HEK293 (cell line): Measurements from ENCODE around the gene MAGI2.

Experiments used
- CTCF ChIA-PET: fragments of 350-600 bp; formaldehyde crosslinking; extraction: SDS; loops from one replicate; lab custom pipeline; 2021; ENCODE audit warnings: antibody characterized with exemption; lab: Yijun Ruan, JAX
- POLR2A ChIA-PET: fragments of 300-600 bp; formaldehyde crosslinking; extraction: SDS; loops from one replicate; lab custom pipeline; 2020; ENCODE audit warnings: antibody characterized with exemption, inconsistent platforms; lab: Yijun Ruan, JAX
- H3K27ac ChIP-seq: fragments of 200-500 bp; sonication (Bioruptor generic); 2 replicates; pipeline ENCODE4 v1.5.1; 2014; ENCODE audit warnings: low read depth, low read length, control low read depth, inconsistent platforms; ENCODE audit errors: extremely low read depth
- H3K36me3 ChIP-seq, 2 experiments: fragments of 200-500 bp in 1 of 2; sonication (Bioruptor generic) in 1 of 2; 1 replicate in 1 of 2; 2 replicates in 1 of 2; pipeline ENCODE4 v1.5.1; 2014 to 2017; ENCODE audit warnings: inconsistent platforms in 2 of 2, low read length in 2 of 2; ENCODE audit not compliant: control insufficient read depth in 2 of 2, insufficient read depth in 1 of 2
- H3K4me1 ChIP-seq: fragments of 200-500 bp; sonication (Bioruptor generic); 2 replicates; pipeline ENCODE4 v1.5.1; 2014; ENCODE audit warnings: mild to moderate bottlenecking, low read length, inconsistent platforms; ENCODE audit not compliant: control insufficient read depth, insufficient read depth
- H3K4me3 ChIP-seq: 2 replicates; pipeline ENCODE4 v1.5.1; 2011; ENCODE audit warnings: low read depth, mild to moderate bottlenecking, control low read depth, low read length, moderate library complexity
- H3K9me3 ChIP-seq: fragments of 200-500 bp; sonication (Bioruptor generic); 2 replicates; pipeline ENCODE4 v1.5.1; 2014; ENCODE audit warnings: low read depth, low read length, inconsistent platforms; ENCODE audit not compliant: control insufficient read depth, insufficient read depth
- GLIS1 ChIP-seq: fragments of 450-650 bp; formaldehyde crosslinking; IDR thresholded peaks from 2 replicates; pipeline ENCODE4 v1.5.1; 2016; ENCODE audit warnings: missing biosample characterization, missing genetic modification characterization
- OVOL3 ChIP-seq: fragments of 450-650 bp; formaldehyde crosslinking; IDR thresholded peaks from 2 replicates; pipeline ENCODE4 v1.5.1; 2016; ENCODE audit warnings: missing biosample characterization, missing genetic modification characterization
- PATZ1 ChIP-seq: fragments of 450-650 bp; formaldehyde crosslinking; IDR thresholded peaks from 2 replicates; pipeline ENCODE4 v1.5.1; 2016; ENCODE audit warnings: missing biosample characterization, missing genetic modification characterization
- PRDM1 ChIP-seq: fragments of 450-650 bp; formaldehyde crosslinking; IDR thresholded peaks from 2 replicates; pipeline ENCODE4; 2016; ENCODE audit warnings: missing biosample characterization, missing genetic modification characterization
- RBAK ChIP-seq: fragments of 450-650 bp; formaldehyde crosslinking; IDR thresholded peaks from 2 replicates; pipeline ENCODE4 v1.5.1; 2016; ENCODE audit warnings: missing biosample characterization, missing genetic modification characterization
- SALL2 ChIP-seq: fragments of 450-650 bp; formaldehyde crosslinking; IDR thresholded peaks from 2 replicates; pipeline ENCODE4 v1.5.0; 2017; ENCODE audit warnings: missing biosample characterization, mild to moderate bottlenecking, missing genetic modification characterization, borderline replicate concordance
- SETDB1 ChIP-seq: IDR thresholded peaks from one replicate; pipeline ENCODE4 v1.6.1; 2017; ENCODE audit warnings: mild to moderate bottlenecking, low read length, moderate library complexity, mixed read lengths; ENCODE audit not compliant: insufficient read length
- ZBTB11 ChIP-seq: fragments of 450-650 bp; formaldehyde crosslinking; conservative IDR thresholded peaks from 2 replicates; pipeline ENCODE4 v1.5.1; 2016; ENCODE audit warnings: low read depth, missing biosample characterization, missing genetic modification characterization
- ZNF211 ChIP-seq: fragments of 450-650 bp; formaldehyde crosslinking; IDR thresholded peaks from 2 replicates; pipeline ENCODE4 v1.5.1; 2016; ENCODE audit warnings: low read depth, missing biosample characterization, missing genetic modification characterization
- ZNF223 ChIP-seq: fragments of 450-650 bp; formaldehyde crosslinking; IDR thresholded peaks from 2 replicates; pipeline ENCODE4 v1.5.1; 2016; ENCODE audit warnings: missing biosample characterization, missing genetic modification characterization
- ZNF239 ChIP-seq: fragments of 450-650 bp; formaldehyde crosslinking; IDR thresholded peaks from 2 replicates; pipeline ENCODE4 v1.5.1; 2016; ENCODE audit warnings: missing biosample characterization, missing genetic modification characterization
- ZNF416 ChIP-seq: fragments of 450-650 bp; formaldehyde crosslinking; IDR thresholded peaks from 2 replicates; pipeline ENCODE4 v1.5.1; 2016; ENCODE audit warnings: missing biosample characterization, missing genetic modification characterization
- ZNF426 ChIP-seq: fragments of 450-650 bp; formaldehyde crosslinking; IDR thresholded peaks from 2 replicates; pipeline ENCODE4 v1.5.1; 2017; ENCODE audit warnings: missing biosample characterization, missing genetic modification characterization, mild to moderate bottlenecking, inconsistent platforms, moderate library complexity
- ZNF501 ChIP-seq: fragments of 450-650 bp; formaldehyde crosslinking; IDR thresholded peaks from 2 replicates; pipeline ENCODE4 v1.5.1; 2016; ENCODE audit warnings: missing biosample characterization, missing genetic modification characterization
- ZNF544 ChIP-seq: fragments of 450-650 bp; formaldehyde crosslinking; IDR thresholded peaks from 2 replicates; pipeline ENCODE4 v1.5.0; 2017; ENCODE audit warnings: missing biosample characterization, missing genetic modification characterization
- ZNF558 ChIP-seq: fragments of 450-650 bp; formaldehyde crosslinking; IDR thresholded peaks from 2 replicates; pipeline ENCODE4 v1.5.1; 2016; ENCODE audit warnings: missing biosample characterization, missing genetic modification characterization
- ZNF624 ChIP-seq: fragments of 450-650 bp; formaldehyde crosslinking; IDR thresholded peaks from 2 replicates; pipeline ENCODE4 v1.5.1; 2017; ENCODE audit warnings: missing biosample characterization, missing genetic modification characterization
- ZNF660 ChIP-seq: fragments of 450-650 bp; IDR thresholded peaks from 2 replicates; pipeline ENCODE4 v1.5.1; 2018; ENCODE audit warnings: missing biosample characterization, mild to moderate bottlenecking, missing genetic modification characterization
- ZNF670 ChIP-seq: fragments of 450-650 bp; formaldehyde crosslinking; IDR thresholded peaks from 2 replicates; pipeline ENCODE4 v1.5.1; 2016; ENCODE audit warnings: missing biosample characterization, missing genetic modification characterization, low read depth
- ZNF704 ChIP-seq: fragments of 450-650 bp; formaldehyde crosslinking; IDR thresholded peaks from 2 replicates; pipeline ENCODE4 v1.5.1; 2016; ENCODE audit warnings: missing biosample characterization, missing genetic modification characterization
- ZNF785 ChIP-seq: fragments of 450-650 bp; formaldehyde crosslinking; IDR thresholded peaks from 2 replicates; pipeline ENCODE4 v1.5.1; 2016; ENCODE audit warnings: missing biosample characterization, missing genetic modification characterization
- ZNF837 ChIP-seq: fragments of 450-650 bp; formaldehyde crosslinking; IDR thresholded peaks from 2 replicates; pipeline ENCODE4 v1.5.1; 2016; ENCODE audit warnings: missing biosample characterization, missing genetic modification characterization
- TF ChIP-seq, protein P1 (sequence below): fragments of 450-650 bp; formaldehyde crosslinking; IDR thresholded peaks from 2 replicates; pipeline ENCODE4 v1.5.1; 2016; ENCODE audit warnings: missing biosample characterization, missing genetic modification characterization
- TF ChIP-seq, protein P2 (sequence below): IDR thresholded peaks from 2 replicates; pipeline ENCODE4 v1.6.1; 2011; ENCODE audit warnings: mild to moderate bottlenecking, low read depth, low read length, borderline replicate concordance
- TF ChIP-seq, protein P3 (sequence below): fragments of 450-650 bp; formaldehyde crosslinking; IDR thresholded peaks from 2 replicates; pipeline ENCODE4 v1.5.1; 2016; ENCODE audit warnings: missing biosample characterization, missing genetic modification characterization

MAGI2 gene

GRCh38 chr7:79258826-79259225 is 194.6 kb downstream of the MAGI2 start:
- Histone ChIP-seq H3K36me3 (no peaks in the 10 kb centered on the region), H3K27ac (no peak overlapping the region), H3K4me1 (no peaks in the 10 kb centered on the region), H3K9me3 (no peaks in the 10 kb centered on the region), H3K4me3 (no peak overlapping the region)
- no peak for TF ChIP-seq OVOL3
- no peak for TF ChIP-seq ZNF426
- TF ChIP-seq SALL2 (tag by site-specific recombination) = no peak
- TF ChIP-seq PATZ1 (tag by site-specific recombination) = no peak
- TF ChIP-seq ZNF416 = no peak
- TF ChIP-seq, protein P1, sequence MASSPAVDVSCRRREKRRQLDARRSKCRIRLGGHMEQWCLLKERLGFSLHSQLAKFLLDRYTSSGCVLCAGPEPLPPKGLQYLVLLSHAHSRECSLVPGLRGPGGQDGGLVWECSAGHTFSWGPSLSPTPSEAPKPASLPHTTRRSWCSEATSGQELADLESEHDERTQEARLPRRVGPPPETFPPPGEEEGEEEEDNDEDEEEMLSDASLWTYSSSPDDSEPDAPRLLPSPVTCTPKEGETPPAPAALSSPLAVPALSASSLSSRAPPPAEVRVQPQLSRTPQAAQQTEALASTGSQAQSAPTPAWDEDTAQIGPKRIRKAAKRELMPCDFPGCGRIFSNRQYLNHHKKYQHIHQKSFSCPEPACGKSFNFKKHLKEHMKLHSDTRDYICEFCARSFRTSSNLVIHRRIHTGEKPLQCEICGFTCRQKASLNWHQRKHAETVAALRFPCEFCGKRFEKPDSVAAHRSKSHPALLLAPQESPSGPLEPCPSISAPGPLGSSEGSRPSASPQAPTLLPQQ = no peak
- TF ChIP-seq ZNF785 = no peak
- no peak for TF ChIP-seq RBAK
- no peak for TF ChIP-seq ZNF501 (tag by site-specific recombination)
- no peak for TF ChIP-seq ZNF239 (tag by site-specific recombination)
- TF ChIP-seq ZNF837 (tag by site-specific recombination) = no peak
- TF ChIP-seq ZNF223 = no peak
- TF ChIP-seq SETDB1 = no peak
- no peak for TF ChIP-seq ZNF544 (tag by site-specific recombination)
- TF ChIP-seq, protein P2, sequence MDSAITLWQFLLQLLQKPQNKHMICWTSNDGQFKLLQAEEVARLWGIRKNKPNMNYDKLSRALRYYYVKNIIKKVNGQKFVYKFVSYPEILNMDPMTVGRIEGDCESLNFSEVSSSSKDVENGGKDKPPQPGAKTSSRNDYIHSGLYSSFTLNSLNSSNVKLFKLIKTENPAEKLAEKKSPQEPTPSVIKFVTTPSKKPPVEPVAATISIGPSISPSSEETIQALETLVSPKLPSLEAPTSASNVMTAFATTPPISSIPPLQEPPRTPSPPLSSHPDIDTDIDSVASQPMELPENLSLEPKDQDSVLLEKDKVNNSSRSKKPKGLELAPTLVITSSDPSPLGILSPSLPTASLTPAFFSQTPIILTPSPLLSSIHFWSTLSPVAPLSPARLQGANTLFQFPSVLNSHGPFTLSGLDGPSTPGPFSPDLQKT = no peak
- TF ChIP-seq ZNF624 = no peak
- ChIA-PET POLR2A (no interaction called here), CTCF (interaction anchor here (0.7 kb wide), 1 partner anchor 82 kb away, joined by 3 read pairs; no protein-coding TSS in a partner anchor)

DNA sequence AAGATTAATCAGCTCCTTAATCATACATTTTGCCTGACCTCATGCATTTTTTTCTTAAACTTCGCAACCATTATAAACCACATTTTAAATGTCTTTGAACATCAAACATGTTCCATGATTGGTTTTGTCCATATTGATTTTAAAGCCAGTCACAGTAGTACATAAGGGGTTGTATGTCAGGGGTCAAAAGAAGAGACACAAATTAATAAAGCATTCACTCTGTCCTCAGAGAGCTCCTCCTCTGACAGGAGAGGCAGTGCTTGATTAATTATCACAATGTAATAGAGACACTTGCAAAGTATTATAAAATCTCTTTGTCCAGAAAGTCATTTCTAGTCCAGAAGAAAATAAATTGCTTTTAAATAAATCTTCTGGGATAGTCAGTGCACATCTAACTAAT is 195.5 kb downstream of the MAGI2 start:
- Histone ChIP-seq H3K27ac (no peak overlapping the region), H3K4me1 (no peaks in the 10 kb centered on the region), H3K4me3 (no peak overlapping the region), H3K36me3 (no peaks in the 10 kb centered on the region), H3K9me3 (no peaks in the 10 kb centered on the region)
- ChIA-PET CTCF (no interaction called here), POLR2A (no interaction called here)
- TF ChIP-seq, protein P3, sequence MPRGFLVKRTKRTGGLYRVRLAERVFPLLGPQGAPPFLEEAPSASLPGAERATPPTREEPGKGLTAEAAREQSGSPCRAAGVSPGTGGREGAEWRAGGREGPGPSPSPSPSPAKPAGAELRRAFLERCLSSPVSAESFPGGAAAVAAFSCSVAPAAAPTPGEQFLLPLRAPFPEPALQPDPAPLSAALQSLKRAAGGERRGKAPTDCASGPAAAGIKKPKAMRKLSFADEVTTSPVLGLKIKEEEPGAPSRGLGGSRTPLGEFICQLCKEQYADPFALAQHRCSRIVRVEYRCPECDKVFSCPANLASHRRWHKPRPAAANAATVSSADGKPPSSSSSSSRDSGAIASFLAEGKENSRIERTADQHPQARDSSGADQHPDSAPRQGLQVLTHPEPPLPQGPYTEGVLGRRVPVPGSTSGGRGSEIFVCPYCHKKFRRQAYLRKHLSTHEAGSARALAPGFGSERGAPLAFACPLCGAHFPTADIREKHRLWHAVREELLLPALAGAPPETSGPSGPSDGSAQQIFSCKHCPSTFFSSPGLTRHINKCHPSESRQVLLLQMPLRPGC (tag by site-specific recombination) = no peak
- TF ChIP-seq GLIS1 (no peak), ZNF558 (no peak), PRDM1 (tag by site-specific recombination) (no peak), ZNF211 (no peak), ZNF670 (tag by site-specific recombination) (no peak), ZBTB11 (tag by site-specific recombination) (no peak), ZNF704 (no peak), ZNF660 (no peak)
